ENCODE data around the gene TRIM52.

- TF ChIP-seq CTCF (IDR thresholded peaks at IDR 0.05; ENCODE audit: poor library complexity, severe bottlenecking) (no peak), REST (IDR thresholded peaks at IDR 0.05; ENCODE audit: borderline replicate concordance) (no peak), POLR2AphosphoS5 (IDR thresholded peaks at IDR 0.05) (no peak), RAD21 (conservative IDR thresholded peaks at IDR 0.05) (no peak)
Measured at GRCh38 chr5:181255836-181256578, 4.9 kb downstream of the TRIM52 start.
